Mesenchymal stem cell (in vitro differentiated cells and primary cell): ENCODE measurements around the gene INPP4A.

ENCODE experiments used
- DNase-seq: peaks from one replicate; pipeline ENCODE4 v3.0.0-alpha.2; 2013
- H2AFZ ChIP-seq: one replicate; pipeline ENCODE4 v1.6.1; 2013; ENCODE audit warnings: low read depth, mild to moderate bottlenecking, control low read depth, inconsistent platforms, low read length, moderate library complexity
- H2AK5ac ChIP-seq: 2 replicates; pipeline ENCODE4 v1.6.1; 2013; ENCODE audit warnings: low read length, moderate library complexity, mild to moderate bottlenecking, inconsistent platforms; ENCODE audit not compliant: severe bottlenecking
- H2BK120ac ChIP-seq: one replicate; pipeline ENCODE4 v1.6.1; 2013; ENCODE audit warnings: low read depth, mild to moderate bottlenecking, inconsistent platforms, low read length, moderate library complexity
- H2BK12ac ChIP-seq, 2 experiments: one replicate each; pipeline ENCODE4 v1.6.1; 2013; ENCODE audit warnings: inconsistent platforms in 2 of 2, low read length in 2 of 2, mild to moderate bottlenecking in 2 of 2, moderate library complexity in 2 of 2, control low read depth in 1 of 2
- H2BK15ac ChIP-seq: one replicate; pipeline ENCODE4 v1.6.1; 2013; ENCODE audit warnings: mild to moderate bottlenecking, low read depth, inconsistent platforms; ENCODE audit not compliant: poor library complexity, severe bottlenecking
- H2BK5ac ChIP-seq: 2 replicates; pipeline ENCODE4 v1.6.1; 2013; ENCODE audit warnings: low read depth, mild to moderate bottlenecking, low read length, control low read depth, inconsistent platforms; ENCODE audit not compliant: poor library complexity, severe bottlenecking
- H3K14ac ChIP-seq, 2 experiments: one replicate each; pipeline ENCODE4 v1.6.1; 2013; ENCODE audit warnings: inconsistent platforms in 2 of 2, low read length in 2 of 2, control low read depth in 1 of 2, mild to moderate bottlenecking in 1 of 2, moderate library complexity in 1 of 2
- H3K18ac ChIP-seq, 2 experiments: one replicate each; pipeline ENCODE4 v1.6.1; 2013; ENCODE audit warnings: inconsistent platforms in 2 of 2, low read length in 2 of 2, control low read depth in 1 of 2, low read depth in 1 of 2, mild to moderate bottlenecking in 1 of 2
- H3K23ac ChIP-seq, 2 experiments: one replicate each; pipeline ENCODE4 v1.6.1; 2013; ENCODE audit warnings: inconsistent platforms in 2 of 2, low read length in 2 of 2, mild to moderate bottlenecking in 2 of 2, moderate library complexity in 2 of 2, control low read depth in 1 of 2
- H3K27ac ChIP-seq: 2 replicates; pipeline ENCODE4 v1.5.1; 2013; ENCODE audit warnings: mild to moderate bottlenecking, moderate library complexity, low read length, control low read depth, inconsistent platforms; ENCODE audit not compliant: poor library complexity, severe bottlenecking
- H3K27me3 ChIP-seq, 2 experiments: 2 replicates each; pipeline versions ENCODE4 v1.6.1 to v1.7.0; 2013; ENCODE audit warnings: low read length in 2 of 2, mild to moderate bottlenecking in 2 of 2, moderate library complexity in 2 of 2, control low read depth in 1 of 2, inconsistent platforms in 1 of 2; ENCODE audit not compliant: control insufficient read depth in 1 of 2, insufficient read depth in 1 of 2
- H3K36me3 ChIP-seq, 2 experiments: 2 replicates each; pipeline versions ENCODE4 v1.6.1 to v1.7.0; 2013; ENCODE audit warnings: low read length in 2 of 2, control low read depth in 1 of 2, inconsistent platforms in 1 of 2, low read depth in 1 of 2, mild to moderate bottlenecking in 1 of 2; ENCODE audit not compliant: insufficient read depth in 2 of 2, control insufficient read depth in 1 of 2
- H3K4ac ChIP-seq, 2 experiments: one replicate each; pipeline ENCODE4 v1.6.1; 2013; ENCODE audit warnings: inconsistent platforms in 2 of 2, low read length in 2 of 2, mild to moderate bottlenecking in 2 of 2, moderate library complexity in 2 of 2, control low read depth in 1 of 2, low read depth in 1 of 2
- H3K4me1 ChIP-seq: 2 replicates; pipeline ENCODE4 v1.6.1; 2013; ENCODE audit warnings: low read depth, low read length, control low read depth; ENCODE audit not compliant: control insufficient read depth, insufficient read depth
- H3K4me2 ChIP-seq: 2 replicates; pipeline ENCODE4 v1.6.1; 2013; ENCODE audit warnings: low read length, mild to moderate bottlenecking, inconsistent platforms; ENCODE audit not compliant: poor library complexity, severe bottlenecking
- H3K4me3 ChIP-seq, 2 experiments: 2 replicates each; pipeline versions ENCODE4 v1.5.1 to v1.7.0; 2013; ENCODE audit warnings: low read length in 2 of 2, mild to moderate bottlenecking in 2 of 2, control low read depth in 1 of 2, low read depth in 1 of 2; ENCODE audit not compliant: insufficient read depth in 1 of 2
- H3K79me1 ChIP-seq: replicated peaks from 2 replicates; pipeline ENCODE4 v1.6.1; 2013; ENCODE audit warnings: mild to moderate bottlenecking, control low read depth, low read length, inconsistent platforms; ENCODE audit not compliant: poor library complexity, severe bottlenecking
- H3K9ac ChIP-seq: 2 replicates; pipeline ENCODE4 v1.7.0; 2013; ENCODE audit warnings: mild to moderate bottlenecking, low read length, moderate library complexity
- H3K9me3 ChIP-seq: 2 replicates; pipeline ENCODE4 v1.7.0; 2013; ENCODE audit warnings: mild to moderate bottlenecking, low read length; ENCODE audit not compliant: control insufficient read depth
- H4K8ac ChIP-seq: one replicate; pipeline ENCODE4 v1.6.1; 2013; ENCODE audit warnings: inconsistent platforms, mild to moderate bottlenecking, low read length, moderate library complexity
- H4K91ac ChIP-seq: one replicate; pipeline ENCODE4 v1.6.1; 2013; ENCODE audit warnings: mild to moderate bottlenecking, low read length, inconsistent platforms
- WGBS: methylation state at CpG from one replicate; pipeline ENCODE4 v1.1.7; 2013; ENCODE audit warnings: mixed read lengths; 5-methylcytosine and 5-hydroxymethylcytosine counted together

INPP4A gene

DNA sequence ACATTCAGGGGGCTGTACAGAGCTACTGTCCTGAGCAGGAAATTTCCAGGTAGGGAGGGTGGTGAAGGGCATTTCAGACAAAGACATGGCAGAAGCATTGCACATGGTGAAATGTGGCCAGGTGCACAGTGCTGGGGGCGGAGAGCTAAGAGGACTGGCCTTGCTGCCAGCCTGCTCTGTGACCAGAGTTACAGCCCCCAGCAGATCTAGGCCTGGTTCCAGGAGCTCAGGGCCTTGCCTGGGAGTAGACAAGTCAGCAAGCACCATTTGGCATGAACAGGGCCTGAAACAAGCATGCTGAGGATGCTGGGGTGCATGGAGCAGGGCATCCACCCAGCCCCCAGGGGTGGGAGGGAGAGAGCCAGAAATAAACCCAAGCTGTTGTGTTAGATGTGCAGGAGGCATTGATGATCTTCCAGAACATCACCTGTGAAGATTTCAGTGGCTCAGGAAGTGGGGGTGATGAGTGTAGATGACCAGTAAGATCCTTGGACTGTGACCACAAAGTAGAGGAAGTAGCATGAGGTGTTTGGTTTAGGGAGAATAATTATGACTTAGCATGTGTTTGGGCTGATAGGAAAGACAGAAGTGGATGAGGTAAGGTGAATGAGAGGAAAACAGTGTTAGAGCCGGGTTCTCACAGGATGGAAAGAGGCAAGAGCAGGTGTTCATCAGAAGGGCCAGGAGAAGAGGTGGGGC is 102.6 kb downstream of the INPP4A start:
- H3K14ac ChIP-seq = no peak overlapping the region
- no peak overlapping the region for H3K4me3 ChIP-seq
- H3K79me1 ChIP-seq = no peaks in the 10 kb centered on the region
- H3K18ac ChIP-seq = no peak overlapping the region
- H3K9ac ChIP-seq = no peak overlapping the region
- no peak overlapping the region for H3K4ac ChIP-seq
- H2AK5ac ChIP-seq = no peak overlapping the region
- WGBS = 94% methylated on average over 2 of the region's 2 CpGs
- H3K4me2 ChIP-seq = no peak overlapping the region
- no peak overlapping the region for H2BK12ac ChIP-seq
- no peak overlapping the region for H4K91ac ChIP-seq
- peaks cover 39 to 58% of the 10 kb centered on the region in 2 experiments for H3K36me3 ChIP-seq
- no peak overlapping the region for H2BK120ac ChIP-seq
- no peak overlapping the region for H3K23ac ChIP-seq
- no peaks in the 10 kb centered on the region for H3K4me1 ChIP-seq
- DNase-seq = no peak
- H2BK15ac ChIP-seq = no peak overlapping the region
- H2AFZ ChIP-seq = no peak overlapping the region
- H3K27ac ChIP-seq = no peak overlapping the region
- no peaks in the 10 kb centered on the region for H3K27me3 ChIP-seq
- no peaks in the 10 kb centered on the region for H3K9me3 ChIP-seq
- no peak overlapping the region for H4K8ac ChIP-seq
- H2BK5ac ChIP-seq = no peak overlapping the region

DNA sequence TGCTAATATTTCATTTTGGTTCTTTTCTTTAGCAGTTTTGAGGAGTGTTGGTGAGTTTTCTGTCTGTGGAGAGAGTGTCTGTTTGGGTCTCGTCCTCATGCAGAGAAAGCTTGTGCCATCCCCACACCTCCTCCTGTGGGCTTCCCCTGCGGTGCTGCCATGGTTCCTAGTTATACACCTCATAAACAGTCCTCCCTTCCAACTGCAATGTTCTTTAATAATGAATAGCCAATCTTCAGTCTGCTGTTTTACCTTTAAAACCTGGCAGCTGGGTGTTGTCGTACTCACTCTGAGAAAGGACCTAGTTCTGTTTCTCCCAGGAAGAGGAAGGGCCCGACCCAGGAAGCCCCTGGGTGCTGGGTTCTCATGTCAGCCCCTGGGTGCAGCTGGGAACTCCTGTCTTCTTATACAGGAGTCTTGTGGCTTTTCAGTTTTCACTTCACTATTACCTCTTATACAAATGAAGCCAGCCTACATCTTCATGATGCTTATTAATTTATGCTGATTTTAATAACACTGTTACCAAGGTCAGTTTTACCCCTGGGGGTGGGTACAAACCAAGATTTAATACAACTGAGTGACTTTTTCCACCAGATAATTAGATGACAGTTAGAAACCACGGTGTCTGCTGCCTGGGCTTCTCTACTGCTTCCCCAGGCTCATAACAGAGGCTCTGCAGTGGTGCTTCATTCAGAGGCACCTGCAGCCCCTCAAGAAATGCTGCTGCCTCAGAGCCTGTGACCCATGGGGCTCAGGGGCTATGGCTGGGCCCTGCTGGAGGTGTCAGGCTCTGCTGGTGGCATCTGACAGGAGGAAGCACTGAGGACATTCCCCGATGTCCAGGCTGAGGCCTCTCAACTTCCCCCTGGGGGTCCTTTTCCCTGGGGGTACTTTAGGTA is 104.5 kb downstream of the INPP4A start:
- no peak overlapping the region for H4K8ac ChIP-seq

DNA sequence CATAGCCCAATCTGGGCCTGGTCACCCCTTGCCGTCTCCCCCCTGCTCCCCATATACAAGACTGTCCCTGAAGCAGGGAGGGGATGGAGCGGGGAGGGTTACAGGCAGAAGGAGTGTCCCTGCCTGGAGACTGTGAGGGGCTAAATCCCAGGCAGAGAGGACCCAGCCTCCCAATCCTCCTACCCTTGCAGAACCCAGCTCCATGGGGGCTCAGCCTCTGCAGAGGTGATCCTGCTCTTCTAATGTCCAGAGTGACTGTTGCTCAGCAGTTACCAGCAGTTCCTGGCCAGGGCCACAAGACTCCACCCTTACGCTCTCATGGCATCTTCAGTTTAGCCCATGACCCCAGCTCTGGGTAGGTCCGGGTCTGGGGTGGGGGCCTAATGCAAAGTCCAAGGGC is 105.5 kb downstream of the INPP4A start:
- Histone ChIP-seq H3K27ac (no peak overlapping the region), H3K27me3 (no peaks in the 10 kb centered on the region), H3K4ac (no peak overlapping the region), H2AFZ (no peak overlapping the region), H2BK12ac (no peak overlapping the region), H3K23ac (no peak overlapping the region), H3K14ac (no peak overlapping the region), H3K79me1 (no peaks in the 10 kb centered on the region), H3K4me3 (no peak overlapping the region), H3K18ac (no peak overlapping the region), H3K9ac (no peak overlapping the region), H4K8ac (no peak overlapping the region), H2BK15ac (no peak overlapping the region), H2BK5ac (no peak overlapping the region), H4K91ac (no peak overlapping the region), H2BK120ac (no peak overlapping the region), H3K4me2 (no peak overlapping the region), H3K9me3 (no peaks in the 10 kb centered on the region), H3K4me1 (no peaks in the 10 kb centered on the region), H3K36me3 (peaks cover 48 to 61% of the 10 kb centered on the region in 2 experiments), H2AK5ac (no peak overlapping the region)
- 100% methylated on average over 3 of the region's 4 CpGs for WGBS
- DNase-seq = no peak

More for the DNA sequence above, 104.5 kb downstream of the INPP4A start:
- no peaks in the 10 kb centered on the region for H3K79me1 ChIP-seq
- H3K4me3 ChIP-seq = no peak overlapping the region
- no peak overlapping the region for H3K9ac ChIP-seq
- no peak overlapping the region for H3K27ac ChIP-seq
- no peak overlapping the region for H4K91ac ChIP-seq
- H3K4me2 ChIP-seq = no peak overlapping the region
- H3K36me3 ChIP-seq = peaks cover 42 to 62% of the 10 kb centered on the region in 2 experiments
- 97% methylated on average over 6 of the region's 6 CpGs for WGBS
- H3K9me3 ChIP-seq = no peaks in the 10 kb centered on the region
- DNase-seq = no peak
- no peak overlapping the region for H2BK15ac ChIP-seq
- no peaks in the 10 kb centered on the region for H3K27me3 ChIP-seq
- no peak overlapping the region for H2BK5ac ChIP-seq
- no peaks in the 10 kb centered on the region for H3K4me1 ChIP-seq
- H3K23ac ChIP-seq = no peak overlapping the region
- H2BK120ac ChIP-seq = no peak overlapping the region
- no peak overlapping the region for H2AFZ ChIP-seq
- no peak overlapping the region for H3K14ac ChIP-seq
- no peak overlapping the region for H3K4ac ChIP-seq
- H3K18ac ChIP-seq = no peak overlapping the region
- H2BK12ac ChIP-seq = no peak overlapping the region
- H2AK5ac ChIP-seq = no peak overlapping the region

GRCh38 chr2:98551316-98551715 is 106.7 kb downstream of the INPP4A start:
- no peak overlapping the region for H4K91ac ChIP-seq
- no peaks in the 10 kb centered on the region for H3K9me3 ChIP-seq
- no peak overlapping the region for H2AFZ ChIP-seq
- H2AK5ac ChIP-seq = no peak overlapping the region
- H2BK5ac ChIP-seq = no peak overlapping the region
- no peak overlapping the region for H3K27ac ChIP-seq
- no peak overlapping the region for H3K4ac ChIP-seq
- no peak overlapping the region for H3K4me3 ChIP-seq
- no peak overlapping the region for H3K9ac ChIP-seq
- DNase-seq = no peak
- H3K18ac ChIP-seq = no peak overlapping the region
- no peak overlapping the region for H2BK120ac ChIP-seq
- no peaks in the 10 kb centered on the region for H3K4me1 ChIP-seq
- H3K79me1 ChIP-seq = no peaks in the 10 kb centered on the region
- H3K23ac ChIP-seq = no peak overlapping the region
- WGBS = 99% methylated on average over 5 of the region's 6 CpGs
- H3K36me3 ChIP-seq = peaks cover 46 to 61% of the 10 kb centered on the region in 2 experiments
- no peak overlapping the region for H3K4me2 ChIP-seq
- H2BK15ac ChIP-seq = no peak overlapping the region
- H3K14ac ChIP-seq = no peak overlapping the region
- no peak overlapping the region for H4K8ac ChIP-seq
- H3K27me3 ChIP-seq = no peaks in the 10 kb centered on the region
- H2BK12ac ChIP-seq = no peak overlapping the region
